ENCODE data around the gene DENND6B.
A peak's percentile ranks its signal among the peaks of the same experiment; 100 is the strongest.

The DENND6B gene

GRCh38 chr22:50292643-50293440, 34.0 kb downstream of the DENND6B start:
- TF ChIP-seq ZNF8 (CRISPR knock-in tag; IDR thresholded peaks at IDR 0.05): no peak
- TF ChIP-seq CREB5 (CRISPR knock-in tag; IDR thresholded peaks at IDR 0.05; ENCODE audit: low read depth): no peak
- no peak for TF ChIP-seq ISL1 (CRISPR knock-in tag; IDR thresholded peaks at IDR 0.05)

GRCh38 chr22:50289942-50290630, 36.7 kb downstream of the DENND6B start:
- no peak for ATAC-seq
- TF ChIP-seq ZC3H10 (CRISPR knock-in tag; IDR thresholded peaks at IDR 0.05) (no peak), TCF4 (CRISPR knock-in tag; IDR thresholded peaks at IDR 0.05; ENCODE audit: borderline replicate concordance) (no peak), ZNF70 (CRISPR knock-in tag; IDR thresholded peaks at IDR 0.05) (no peak), OSR1 (CRISPR knock-in tag; IDR thresholded peaks at IDR 0.05) (no peak), CSDC2 (CRISPR knock-in tag; IDR thresholded peaks at IDR 0.05) (no peak), ZFP30 (CRISPR knock-in tag; IDR thresholded peaks at IDR 0.05) (no peak), TOX (CRISPR knock-in tag; IDR thresholded peaks at IDR 0.05; ENCODE audit: borderline replicate concordance) (no peak), ZNF8 (CRISPR knock-in tag; IDR thresholded peaks at IDR 0.05) (no peak), ARNTL (CRISPR knock-in tag; IDR thresholded peaks at IDR 0.05; ENCODE audit: borderline replicate concordance, low read depth) (no peak), RARB (CRISPR knock-in tag; IDR thresholded peaks at IDR 0.05) (no peak), TSHZ2 (CRISPR knock-in tag; IDR thresholded peaks at IDR 0.05) (no peak), POU6F1 (CRISPR knock-in tag; IDR thresholded peaks at IDR 0.05; ENCODE audit: borderline replicate concordance, low read depth) (no peak), ESRRG (CRISPR knock-in tag; IDR thresholded peaks at IDR 0.05) (no peak), PATZ1 (CRISPR knock-in tag; IDR thresholded peaks at IDR 0.05; ENCODE audit: borderline replicate concordance) (no peak), PPARA (CRISPR knock-in tag; IDR thresholded peaks at IDR 0.05; ENCODE audit: borderline replicate concordance) (no peak), ISL1 (CRISPR knock-in tag; IDR thresholded peaks at IDR 0.05) (no peak), CSRNP3 (CRISPR knock-in tag; IDR thresholded peaks at IDR 0.05) (no peak), GLIS3 (CRISPR knock-in tag; IDR thresholded peaks at IDR 0.05) (no peak)

More at GRCh38 chr22:50292643-50293440, 34.0 kb downstream of the DENND6B start:
- ATAC-seq: peak; percentile 57; the same call in 2 of the 3 replicates
